ENCODE measurements around the gene RALGAPB. TPM values are rescaled to one million over a fixed set of nuclear protein-coding genes. Genes with fewer than 3 reads are reported as not detected.
"Not testable (repeated sequence)": the region's sequence is repeated elsewhere in the genome, so short reads cannot be mapped to it uniquely, and the experiment has no call there.

The RALGAPB gene
- total RNA-seq, 2 donors from 2014 or later = 37.1 to 44.4 TPM

- intact Hi-C loops (cut with DNase I, micrococcal nuclease) = no loop called here
- ATAC-seq = no peak
- DNase-seq = no peak
These were observed 26.7 kb upstream of the RALGAPB start for GRCh38 chr20:38445901-38446425.

- intact Hi-C loops (cut with DNase I, micrococcal nuclease) = no loop called here
- ATAC-seq (peak; percentile 89), DNase-seq (peak; percentile 89 to 98)
These were observed 26.0 kb upstream of the RALGAPB start for GRCh38 chr20:38446441-38447209.

GRCh38 chr20:38447251-38447661 is 25.4 kb upstream of the RALGAPB start:
- DNase-seq (no peak), ATAC-seq (peak; percentile 10)
- intact Hi-C loops (cut with DNase I, micrococcal nuclease) = no loop called here

- intact Hi-C loops (cut with DNase I, micrococcal nuclease) = no loop called here
- ATAC-seq = peak; percentile 64
- peak in 1 of 2 donors; percentile 17 for DNase-seq
These were observed 24.5 kb upstream of the RALGAPB start for GRCh38 chr20:38447931-38448675.

- DNase-seq (no peak), ATAC-seq (no peak)
- intact Hi-C loops (cut with DNase I, micrococcal nuclease) = no loop called here
These were observed 23.6 kb upstream of the RALGAPB start for GRCh38 chr20:38449046-38449445.

- DNase-seq (no peak), ATAC-seq (no peak)
- intact Hi-C loops (cut with DNase I, micrococcal nuclease) = no loop called here
These were observed 22.1 kb upstream of the RALGAPB start for GRCh38 chr20:38450412-38450975.

- ATAC-seq (no peak), DNase-seq (no peak)
- intact Hi-C loops (cut with DNase I, micrococcal nuclease) = no loop called here
These were observed 19.6 kb upstream of the RALGAPB start for GRCh38 chr20:38452880-38453624.

- intact Hi-C loops (cut with DNase I, micrococcal nuclease) = no loop called here
- no peak for DNase-seq
- ATAC-seq = peak; percentile 81
These were observed 18.7 kb upstream of the RALGAPB start for GRCh38 chr20:38453941-38454340.

- no peak for ATAC-seq
- intact Hi-C loops (cut with DNase I, micrococcal nuclease) = no loop called here
- no peak for DNase-seq
These were observed 17.8 kb upstream of the RALGAPB start for GRCh38 chr20:38454556-38455473.

- ATAC-seq (no peak), DNase-seq (no peak)
- intact Hi-C loops (cut with DNase I, micrococcal nuclease) = no loop called here
These were observed 14.3 kb upstream of the RALGAPB start for GRCh38 chr20:38458314-38458713.

GRCh38 chr20:38460040-38460623 is 12.5 kb upstream of the RALGAPB start:
- peak in 1 of 2 donors; percentile 68 for DNase-seq
- intact Hi-C loops (cut with DNase I, micrococcal nuclease) = no loop called here
- ATAC-seq = peak; percentile 99

GRCh38 chr20:38460631-38461030 is 12.0 kb upstream of the RALGAPB start:
- intact Hi-C loops (cut with DNase I, micrococcal nuclease); DNase-seq: not testable (repeated sequence)
- ATAC-seq = peak; percentile 63

- DNase-seq; ATAC-seq; intact Hi-C loops (cut with DNase I, micrococcal nuclease): not testable (repeated sequence)
These were observed 11.5 kb upstream of the RALGAPB start for GRCh38 chr20:38461167-38461566.

- ATAC-seq; intact Hi-C loops (cut with DNase I, micrococcal nuclease); DNase-seq: not testable (repeated sequence)
These were observed 11.1 kb upstream of the RALGAPB start for GRCh38 chr20:38461569-38461968.

GRCh38 chr20:38466171-38466570 is 6.5 kb upstream of the RALGAPB start:
- ATAC-seq (no peak), DNase-seq (no peak)
- intact Hi-C loops (cut with DNase I, micrococcal nuclease) = no loop called here

GRCh38 chr20:38466983-38467382 is 5.7 kb upstream of the RALGAPB start:
- intact Hi-C loops (cut with DNase I, micrococcal nuclease) = no loop called here
- no peak for ATAC-seq
- no peak for DNase-seq

- DNase-seq (no peak), ATAC-seq (no peak)
- intact Hi-C loops (cut with DNase I, micrococcal nuclease) = no loop called here
These were observed 1.4 kb upstream of the RALGAPB start for GRCh38 chr20:38471245-38471644.

Measured in left colon (tissue), 2 donors.